ENCODE measurements around the gene RHOC.
A peak's percentile ranks its signal among the peaks of the same experiment; 100 is the strongest.

Gene RHOC

GRCh38 chr1:112717263-112717873 lies 10.4 kb upstream of the RHOC start:
- no peak for DNase-seq (ENCODE audit: low read depth in 3 of 3)

GRCh38 chr1:112716133-112716720 lies 9.3 kb upstream of the RHOC start:
- DNase-seq (ENCODE audit: low read depth in 3 of 3): peak; percentile 69 to 79 (median 79)

- peak; percentile 81 to 96 (median 86) for DNase-seq (ENCODE audit: low read depth in 3 of 3)
Observed at GRCh38 chr1:112715264-112716053, 8.5 kb upstream of the RHOC start, which contains the start of gene PPM1J. PPM1J (minus strand) TSS chr1:112715332; CDS start chr1:112715301, 31 bp downstream.

GRCh38 chr1:112714313-112715263 lies 7.7 kb upstream of the RHOC start:
- no peak for DNase-seq (ENCODE audit: low read depth in 3 of 3)

- DNase-seq (ENCODE audit: low read depth in 3 of 3): no peak
Observed at GRCh38 chr1:112713466-112714312, 6.8 kb upstream of the RHOC start.

- DNase-seq (ENCODE audit: low read depth in 3 of 3): no peak
Observed at GRCh38 chr1:112712701-112713128, 5.8 kb upstream of the RHOC start.

- DNase-seq (ENCODE audit: low read depth in 3 of 3): no peak
Observed at GRCh38 chr1:112712191-112712590, 5.3 kb upstream of the RHOC start.

- no peak for DNase-seq (ENCODE audit: low read depth in 3 of 3)
Observed at GRCh38 chr1:112711670-112712069, 4.7 kb upstream of the RHOC start.

- DNase-seq (ENCODE audit: low read depth in 3 of 3): no peak
Observed at GRCh38 chr1:112711041-112711440, 4.1 kb upstream of the RHOC start.

- DNase-seq (ENCODE audit: low read depth in 3 of 3): no peak
Observed at GRCh38 chr1:112710586-112710985, 3.7 kb upstream of the RHOC start.

- DNase-seq (ENCODE audit: low read depth in 3 of 3): no peak
Observed at GRCh38 chr1:112710159-112710558, 3.2 kb upstream of the RHOC start.

GRCh38 chr1:112708489-112708888 lies 1.6 kb upstream of the RHOC start:
- DNase-seq (ENCODE audit: low read depth in 3 of 3): no peak

GRCh38 chr1:112708002-112708448 lies 1.1 kb upstream of the RHOC start:
- DNase-seq (ENCODE audit: low read depth in 3 of 3): no peak

- peak in 2 of 3 experiments; percentile 40 to 70 for DNase-seq (ENCODE audit: low read depth in 3 of 3)
Observed at GRCh38 chr1:112707221-112708001, 484 bp upstream of the RHOC start.

GRCh38 chr1:112704934-112705627 lies 1.8 kb downstream of the RHOC start:
- peak in 1 of 3 experiments; percentile 49 for DNase-seq (ENCODE audit: low read depth in 3 of 3)

GRCh38 chr1:112704391-112704933 lies 2.5 kb downstream of the RHOC start:
- peak in 1 of 3 experiments; percentile 30 for DNase-seq (ENCODE audit: low read depth in 3 of 3)

- DNase-seq (ENCODE audit: low read depth in 3 of 3): no peak
Observed at GRCh38 chr1:112703706-112704105, 3.2 kb downstream of the RHOC start.

GRCh38 chr1:112702420-112703261 lies 4.3 kb downstream of the RHOC start:
- DNase-seq (ENCODE audit: low read depth in 3 of 3): no peak
